ENCODE data around the gene PYROXD2.

GRCh38 chr10:98338896-98339295 lies 76.1 kb downstream of the PYROXD2 start:
- no peak for TF ChIP-seq TAF1 (IDR thresholded peaks at IDR 0.05; ENCODE audit: low read depth)
- TF ChIP-seq CEBPB (IDR thresholded peaks at IDR 0.05): no peak
- no peak for TF ChIP-seq NFIC (IDR thresholded peaks at IDR 0.05)
- TF ChIP-seq YY1 (IDR thresholded peaks at IDR 0.05; ENCODE audit: low read depth): no peak
- no peak for TF ChIP-seq EP300 (IDR thresholded peaks at IDR 0.05; ENCODE audit: borderline replicate concordance)
- TF ChIP-seq MAX (IDR thresholded peaks at IDR 0.05): no peak
- no peak for TF ChIP-seq REST (IDR thresholded peaks at IDR 0.05; ENCODE audit: low read depth)
- no peak for TF ChIP-seq RAD21 (IDR thresholded peaks at IDR 0.05; ENCODE audit: low read depth)
- no peak for TF ChIP-seq TEAD4 (IDR thresholded peaks at IDR 0.05)
- TF ChIP-seq EGR1 (IDR thresholded peaks at IDR 0.05): no peak
- no peak for TF ChIP-seq CREB1 (IDR thresholded peaks at IDR 0.05; ENCODE audit: low read depth)
- no peak for TF ChIP-seq TCF12 (IDR thresholded peaks at IDR 0.05; ENCODE audit: low read depth)
- TF ChIP-seq ZBTB7A (IDR thresholded peaks at IDR 0.05; ENCODE audit: low read depth): no peak
